Measurements from ENCODE around the gene IL17REL.

The IL17REL gene

GRCh38 chr22:50048061-50048765, 35.6 kb upstream of the IL17REL start:
- Histone ChIP-seq H3K9me3 (ENCODE audit: low read depth, low read length) (no peaks in the 10 kb centered on the region), H3K36me3 (ENCODE audit: insufficient read depth, low read length) (no peaks in the 10 kb centered on the region), H3K4me3 (no peak overlapping the region), H3K27ac (no peak overlapping the region), H3K9ac (ENCODE audit: insufficient read length) (no peak overlapping the region)
- TF ChIP-seq EZH2 (IDR thresholded peaks at IDR 0.05) = no peak
- TF ChIP-seq POLR2AphosphoS5 (IDR thresholded peaks at IDR 0.05; ENCODE audit: borderline replicate concordance, low read depth, low read length) = no peak
- TF ChIP-seq FOXP2 (optimal IDR thresholded peaks at IDR 0.05; ENCODE audit: control extremely low read depth, extremely low read length, insufficient read depth) = no peak
- no peak for DNase-seq (ENCODE audit: low read depth, low spot score)

- no peak for DNase-seq (ENCODE audit: low read depth, low spot score)
- Histone ChIP-seq H3K36me3 (ENCODE audit: insufficient read depth, low read length) (no peaks in the 10 kb centered on the region), H3K27ac (no peak overlapping the region), H3K4me3 (no peak overlapping the region), H3K9ac (ENCODE audit: insufficient read length) (no peak overlapping the region), H3K9me3 (ENCODE audit: low read depth, low read length) (no peaks in the 10 kb centered on the region)
- TF ChIP-seq FOXP2 (optimal IDR thresholded peaks at IDR 0.05; ENCODE audit: control extremely low read depth, extremely low read length, insufficient read depth) = no peak
- no peak for TF ChIP-seq EZH2 (IDR thresholded peaks at IDR 0.05)
- TF ChIP-seq POLR2AphosphoS5 (IDR thresholded peaks at IDR 0.05; ENCODE audit: borderline replicate concordance, low read depth, low read length) = no peak
Measured at GRCh38 chr22:50047346-50047745, 34.8 kb upstream of the IL17REL start.

- TF ChIP-seq POLR2AphosphoS5 (IDR thresholded peaks at IDR 0.05; ENCODE audit: borderline replicate concordance, low read depth, low read length) (no peak), EZH2 (IDR thresholded peaks at IDR 0.05) (no peak), FOXP2 (optimal IDR thresholded peaks at IDR 0.05; ENCODE audit: control extremely low read depth, extremely low read length, insufficient read depth) (no peak)
- Histone ChIP-seq H3K9ac (ENCODE audit: insufficient read length) (no peak overlapping the region), H3K4me3 (no peak overlapping the region), H3K9me3 (ENCODE audit: low read depth, low read length) (no peaks in the 10 kb centered on the region), H3K36me3 (ENCODE audit: insufficient read depth, low read length) (no peaks in the 10 kb centered on the region), H3K27ac (no peak overlapping the region)
- DNase-seq (ENCODE audit: low read depth, low spot score) = no peak
Measured at GRCh38 chr22:50046481-50047245, 34.1 kb upstream of the IL17REL start.

- no peak for DNase-seq (ENCODE audit: low read depth, low spot score)
- H3K4me3 ChIP-seq = no peak overlapping the region
- no peak for TF ChIP-seq POLR2AphosphoS5 (IDR thresholded peaks at IDR 0.05; ENCODE audit: borderline replicate concordance, low read depth, low read length)
- no peak for TF ChIP-seq FOXP2 (optimal IDR thresholded peaks at IDR 0.05; ENCODE audit: control extremely low read depth, extremely low read length, insufficient read depth)
- no peak for TF ChIP-seq EZH2 (IDR thresholded peaks at IDR 0.05)
- no peak overlapping the region for H3K9ac ChIP-seq (ENCODE audit: insufficient read length)
- no peak overlapping the region for H3K27ac ChIP-seq
- no peaks in the 10 kb centered on the region for H3K36me3 ChIP-seq (ENCODE audit: insufficient read depth, low read length)
- H3K9me3 ChIP-seq (ENCODE audit: low read depth, low read length) = no peaks in the 10 kb centered on the region
Measured at GRCh38 chr22:50046019-50046415, 33.5 kb upstream of the IL17REL start.

- no peak overlapping the region for H3K9ac ChIP-seq (ENCODE audit: insufficient read length)
- H3K4me3 ChIP-seq = no peak overlapping the region
- no peak for DNase-seq (ENCODE audit: low read depth, low spot score)
- H3K36me3 ChIP-seq (ENCODE audit: insufficient read depth, low read length) = no peaks in the 10 kb centered on the region
- no peak for TF ChIP-seq POLR2AphosphoS5 (IDR thresholded peaks at IDR 0.05; ENCODE audit: borderline replicate concordance, low read depth, low read length)
- TF ChIP-seq FOXP2 (optimal IDR thresholded peaks at IDR 0.05; ENCODE audit: control extremely low read depth, extremely low read length, insufficient read depth) = no peak
- no peak for TF ChIP-seq EZH2 (IDR thresholded peaks at IDR 0.05)
- H3K27ac ChIP-seq = no peak overlapping the region
- H3K9me3 ChIP-seq (ENCODE audit: low read depth, low read length) = no peaks in the 10 kb centered on the region
Measured at GRCh38 chr22:50045211-50046018, 32.9 kb upstream of the IL17REL start.

- Histone ChIP-seq H3K9me3 (ENCODE audit: low read depth, low read length) (no peaks in the 10 kb centered on the region), H3K9ac (ENCODE audit: insufficient read length) (no peak overlapping the region), H3K4me3 (no peak overlapping the region), H3K36me3 (ENCODE audit: insufficient read depth, low read length) (no peaks in the 10 kb centered on the region), H3K27ac (no peak overlapping the region)
- TF ChIP-seq EZH2 (IDR thresholded peaks at IDR 0.05) (no peak), POLR2AphosphoS5 (IDR thresholded peaks at IDR 0.05; ENCODE audit: borderline replicate concordance, low read depth, low read length) (no peak), FOXP2 (optimal IDR thresholded peaks at IDR 0.05; ENCODE audit: control extremely low read depth, extremely low read length, insufficient read depth) (no peak)
- DNase-seq (ENCODE audit: low read depth, low spot score) = no peak
Measured at GRCh38 chr22:50044485-50045118, 32.0 kb upstream of the IL17REL start.

GRCh38 chr22:50041361-50042065, 28.9 kb upstream of the IL17REL start:
- no peaks in the 10 kb centered on the region for H3K36me3 ChIP-seq (ENCODE audit: insufficient read depth, low read length)
- no peak overlapping the region for H3K27ac ChIP-seq
- no peak overlapping the region for H3K4me3 ChIP-seq
- no peak for TF ChIP-seq FOXP2 (optimal IDR thresholded peaks at IDR 0.05; ENCODE audit: control extremely low read depth, extremely low read length, insufficient read depth)
- no peak for TF ChIP-seq EZH2 (IDR thresholded peaks at IDR 0.05)
- TF ChIP-seq POLR2AphosphoS5 (IDR thresholded peaks at IDR 0.05; ENCODE audit: borderline replicate concordance, low read depth, low read length) = no peak
- no peaks in the 10 kb centered on the region for H3K9me3 ChIP-seq (ENCODE audit: low read depth, low read length)
- no peak for DNase-seq (ENCODE audit: low read depth, low spot score)
- no peak overlapping the region for H3K9ac ChIP-seq (ENCODE audit: insufficient read length)
